ENCODE data around the gene AP2A1.

DNA sequence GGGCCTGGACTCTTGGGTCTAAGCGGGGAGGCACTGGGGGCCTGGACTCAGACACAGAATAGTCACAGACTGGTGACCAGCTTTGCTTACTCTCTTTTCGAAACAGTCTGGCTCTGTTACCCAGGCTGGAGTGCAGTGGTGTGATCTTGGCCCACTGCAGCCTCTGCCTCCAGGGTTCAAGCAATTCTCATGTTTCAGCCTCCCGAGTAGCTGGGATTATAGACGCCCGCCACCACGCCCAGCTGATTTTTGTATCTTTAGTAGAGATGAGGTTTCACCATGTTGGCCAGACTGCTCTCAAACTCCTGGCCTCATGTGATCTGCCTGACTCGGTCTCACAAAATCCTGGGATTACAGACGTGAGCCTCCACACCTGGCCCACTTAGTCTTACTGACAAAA, 62.4 kb downstream of the AP2A1 start:
- TF ChIP-seq EP300 (conservative IDR thresholded peaks at IDR 0.05; ENCODE audit: poor library complexity, severe bottlenecking): no peak
- TF ChIP-seq, protein P1, sequence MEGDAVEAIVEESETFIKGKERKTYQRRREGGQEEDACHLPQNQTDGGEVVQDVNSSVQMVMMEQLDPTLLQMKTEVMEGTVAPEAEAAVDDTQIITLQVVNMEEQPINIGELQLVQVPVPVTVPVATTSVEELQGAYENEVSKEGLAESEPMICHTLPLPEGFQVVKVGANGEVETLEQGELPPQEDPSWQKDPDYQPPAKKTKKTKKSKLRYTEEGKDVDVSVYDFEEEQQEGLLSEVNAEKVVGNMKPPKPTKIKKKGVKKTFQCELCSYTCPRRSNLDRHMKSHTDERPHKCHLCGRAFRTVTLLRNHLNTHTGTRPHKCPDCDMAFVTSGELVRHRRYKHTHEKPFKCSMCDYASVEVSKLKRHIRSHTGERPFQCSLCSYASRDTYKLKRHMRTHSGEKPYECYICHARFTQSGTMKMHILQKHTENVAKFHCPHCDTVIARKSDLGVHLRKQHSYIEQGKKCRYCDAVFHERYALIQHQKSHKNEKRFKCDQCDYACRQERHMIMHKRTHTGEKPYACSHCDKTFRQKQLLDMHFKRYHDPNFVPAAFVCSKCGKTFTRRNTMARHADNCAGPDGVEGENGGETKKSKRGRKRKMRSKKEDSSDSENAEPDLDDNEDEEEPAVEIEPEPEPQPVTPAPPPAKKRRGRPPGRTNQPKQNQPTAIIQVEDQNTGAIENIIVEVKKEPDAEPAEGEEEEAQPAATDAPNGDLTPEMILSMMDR (IDR thresholded peaks at IDR 0.05; ENCODE audit: poor library complexity, severe bottlenecking): no peak
- no peak for TF ChIP-seq TAF1 (IDR thresholded peaks at IDR 0.05; ENCODE audit: low read depth)
- TF ChIP-seq RAD21 (conservative IDR thresholded peaks at IDR 0.05): no peak

Data from neural cell (in vitro differentiated cells).